Posterior vena cava (tissue), 2 donors: ENCODE data around the gene HAND2. TPM values are rescaled to one million over a fixed set of nuclear protein-coding genes. Genes with fewer than 3 reads are reported as not detected.
A peak's percentile ranks its signal among the peaks of the same experiment; 100 is the strongest.

Experiments used
- DNase-seq: peaks from one replicate; pipeline ENCODE4 v3.0.0-alpha.2; 2020; ENCODE audit warnings: low spot score
- intact Hi-C, 2 donors: fragments of 100-400 bp; cut with DNase I; formaldehyde crosslinking; loops; one replicate each; pipeline versions ENCODE4 v1.14.1 to v1.14.2; 2022 to 2023
- long read RNA-seq, 2 donors: library from polyadenylated mRNA; unstranded; transcript quantifications; one replicate each; pipeline ENCODE4 v2.0.0, GENCODE V29; 2020 to 2021
- total RNA-seq, 2 donors: library from RNA; stranded (reverse); fragmentation: NEBNext Ultra II Directional; extraction: Animal tissue kit (Norgen Biotek cat#: 25700); gene quantifications; one replicate each; pipeline ENCODE4 v1.2.1, GENCODE V29; 2021
- donor health status: DM: yes; HTN: yes; CAD: no.
- donor health status: DM: yes; HTN: yes; CAD: no.

The HAND2 gene
- 1 to 10 TPM; 1.1 to 3.5 TPM for total RNA-seq
- long read RNA-seq, donor 1, partial matches to known transcripts: 0 of 1 reads
- long read RNA-seq, donor 1, other reads (novel, unspliced or antisense): 0 of 1 reads
- long read RNA-seq, donor 2: 0 reads

- intact Hi-C loops: no loop called here
- DNase-seq: peak; percentile 81
Observed at GRCh38 chr4:173529477-173530325, at the start of gene HAND2. TSS of gene HAND2 (minus strand) at chr4:173530229. CDS start at chr4:173529289, 940 bp downstream.

- DNase-seq: no peak
- intact Hi-C loops: no loop called here
Observed at GRCh38 chr4:173578956-173579355, 48.9 kb upstream of the HAND2 start.

- intact Hi-C loops: no loop called here
- no peak for DNase-seq
Observed at GRCh38 chr4:173577963-173578362, 47.9 kb upstream of the HAND2 start.

- intact Hi-C loops: no loop called here
- no peak for DNase-seq
Observed at GRCh38 chr4:173575482-173576152, 45.6 kb upstream of the HAND2 start.

- DNase-seq: no peak
- intact Hi-C loops: no loop called here
Observed at GRCh38 chr4:173573725-173574124, 43.7 kb upstream of the HAND2 start.

- DNase-seq: no peak
- intact Hi-C loops: no loop called here
Observed at GRCh38 chr4:173573286-173573685, 43.3 kb upstream of the HAND2 start.

- no peak for DNase-seq
- intact Hi-C loops: no loop called here
Observed at GRCh38 chr4:173572493-173573129, 42.6 kb upstream of the HAND2 start.

GRCh38 chr4:173571620-173572019, 41.6 kb upstream of the HAND2 start:
- no peak for DNase-seq
- intact Hi-C loops: no loop called here

- no peak for DNase-seq
- intact Hi-C loops: no loop called here
Observed at GRCh38 chr4:173565281-173565680, 35.3 kb upstream of the HAND2 start.

- intact Hi-C loops: no loop called here
Observed at GRCh38 chr4:173564461-173564860, 34.4 kb upstream of the HAND2 start.

GRCh38 chr4:173560896-173561295, 30.9 kb upstream of the HAND2 start:
- DNase-seq: no peak
- intact Hi-C loops: no loop called here

More at GRCh38 chr4:173564461-173564860, 34.4 kb upstream of the HAND2 start:
- DNase-seq: no peak

GRCh38 chr4:173556398-173557131, 26.5 kb upstream of the HAND2 start:
- intact Hi-C loops: no loop called here
- DNase-seq: no peak

- DNase-seq: no peak
- intact Hi-C loops: no loop called here
Observed at GRCh38 chr4:173547889-173548288, 17.9 kb upstream of the HAND2 start.

GRCh38 chr4:173546776-173547175, 16.7 kb upstream of the HAND2 start:
- intact Hi-C loops: no loop called here
- DNase-seq: no peak

GRCh38 chr4:173545440-173545839, 15.4 kb upstream of the HAND2 start:
- intact Hi-C loops: no loop called here

GRCh38 chr4:173543266-173543665, 13.2 kb upstream of the HAND2 start:
- intact Hi-C loops: no loop called here
- no peak for DNase-seq

More at GRCh38 chr4:173545440-173545839, 15.4 kb upstream of the HAND2 start:
- DNase-seq: no peak

GRCh38 chr4:173539986-173540385, 10.0 kb upstream of the HAND2 start:
- DNase-seq: no peak
- intact Hi-C loops: no loop called here

- intact Hi-C loops: no loop called here
- no peak for DNase-seq
Observed at GRCh38 chr4:173538909-173539445, 8.9 kb upstream of the HAND2 start.
